Measurements from ENCODE around the gene RXFP1. TPM values are rescaled to one million over a fixed set of nuclear protein-coding genes. Genes with fewer than 3 reads are reported as not detected.

Gene RXFP1
- polyA plus RNA-seq, 6 donors from 2014 or later = not detected

GRCh38 chr4:158604369-158604768 is 82.7 kb downstream of the RXFP1 start:
- Mint-ChIP-seq H3K9me3 (peaks cover 0 to 6% (median 0%) of the 10 kb centered on the region in 7 donors), H3K27ac (no peak overlapping the region), H3K4me1 (no peaks in the 10 kb centered on the region), H3K36me3 (no peaks in the 10 kb centered on the region), H3K4me3 (no peak overlapping the region), H3K27me3 (peaks cover 0 to 2% (median 1%) of the 10 kb centered on the region in 3 donors)
- DNase-seq (no peak), ATAC-seq (ENCODE audit: low read depth in 2 of 2) (no peak)

- Mint-ChIP-seq H3K36me3 (no peaks in the 10 kb centered on the region), H3K4me1 (peaks cover 0 to under 1% (median under 1%) of the 10 kb centered on the region in 3 donors), H3K27me3 (peaks cover 0 to 6% (median 0%) of the 10 kb centered on the region in 3 donors), H3K4me3 (no peak overlapping the region), H3K9me3 (peaks cover 0 to 6% (median 0%) of the 10 kb centered on the region in 7 donors), H3K27ac (no peak overlapping the region)
- DNase-seq (no peak), ATAC-seq (ENCODE audit: low read depth in 2 of 2) (no peak)
These were observed 83.7 kb downstream of the RXFP1 start for GRCh38 chr4:158605393-158605792.

GRCh38 chr4:158606969-158607368 is 85.3 kb downstream of the RXFP1 start:
- peaks cover 0 to 6% (median 0%) of the 10 kb centered on the region in 7 donors for H3K9me3 Mint-ChIP-seq
- H3K4me3 Mint-ChIP-seq = no peak overlapping the region
- peaks cover 8 to 14% (median 9%) of the 10 kb centered on the region in 3 donors for H3K4me1 Mint-ChIP-seq
- DNase-seq (no peak), ATAC-seq (ENCODE audit: low read depth in 2 of 2) (no peak)
- peaks cover 0 to 6% (median 0%) of the 10 kb centered on the region in 3 donors for H3K27me3 Mint-ChIP-seq
- H3K36me3 Mint-ChIP-seq = no peaks in the 10 kb centered on the region
- H3K27ac Mint-ChIP-seq = no peak overlapping the region

GRCh38 chr4:158609116-158609515 is 87.4 kb downstream of the RXFP1 start:
- H3K27me3 Mint-ChIP-seq = peaks cover 0 to 6% (median 0%) of the 10 kb centered on the region in 3 donors
- no peak overlapping the region for H3K27ac Mint-ChIP-seq

GRCh38 chr4:158610790-158611189 is 89.1 kb downstream of the RXFP1 start:
- ATAC-seq (ENCODE audit: low read depth in 2 of 2) (no peak), DNase-seq (no peak)
- Mint-ChIP-seq H3K9me3 (peaks cover 0 to 6% (median 0%) of the 10 kb centered on the region in 7 donors), H3K4me1 (peaks cover 8 to 14% (median 9%) of the 10 kb centered on the region in 3 donors), H3K27ac (peak overlapping the region in 2 of 6 donors; percentile 3 to 73), H3K4me3 (no peak overlapping the region), H3K27me3 (peaks cover 4 to 13% (median 8%) of the 10 kb centered on the region in 3 donors), H3K36me3 (peaks cover 0 to 6% of the 10 kb centered on the region in 2 donors)

More at GRCh38 chr4:158609116-158609515, 87.4 kb downstream of the RXFP1 start:
- H3K4me1 Mint-ChIP-seq = peaks cover 8 to 14% (median 9%) of the 10 kb centered on the region in 3 donors
- DNase-seq (no peak), ATAC-seq (ENCODE audit: low read depth in 2 of 2) (no peak)
- peaks cover 0 to 6% of the 10 kb centered on the region in 2 donors for H3K36me3 Mint-ChIP-seq
- no peak overlapping the region for H3K4me3 Mint-ChIP-seq
- peaks cover 0 to 6% (median 0%) of the 10 kb centered on the region in 7 donors for H3K9me3 Mint-ChIP-seq

GRCh38 chr4:158613046-158613445 is 91.4 kb downstream of the RXFP1 start:
- no peak overlapping the region for H3K27ac Mint-ChIP-seq
- peaks cover 0 to 6% of the 10 kb centered on the region in 2 donors for H3K36me3 Mint-ChIP-seq
- peaks cover 4 to 15% (median 8%) of the 10 kb centered on the region in 3 donors for H3K27me3 Mint-ChIP-seq
- peaks cover 0 to 5% (median 0%) of the 10 kb centered on the region in 7 donors for H3K9me3 Mint-ChIP-seq
- H3K4me3 Mint-ChIP-seq = no peak overlapping the region
- no peak for DNase-seq
- ATAC-seq (ENCODE audit: low read depth in 2 of 2) = no peak
- H3K4me1 Mint-ChIP-seq = peaks cover 8 to 14% (median 9%) of the 10 kb centered on the region in 3 donors

GRCh38 chr4:158617956-158618355 is 96.3 kb downstream of the RXFP1 start:
- H3K36me3 Mint-ChIP-seq = peaks cover 0 to 6% of the 10 kb centered on the region in 2 donors
- ATAC-seq (ENCODE audit: low read depth in 2 of 2) = no peak
- peaks cover 4 to 26% (median 19%) of the 10 kb centered on the region in 3 donors for H3K27me3 Mint-ChIP-seq
- no peak overlapping the region for H3K4me3 Mint-ChIP-seq
- no peak for DNase-seq
- peaks cover 0 to 2% (median 0%) of the 10 kb centered on the region in 7 donors for H3K9me3 Mint-ChIP-seq
- no peak overlapping the region for H3K27ac Mint-ChIP-seq
- H3K4me1 Mint-ChIP-seq = no peaks in the 10 kb centered on the region

- H3K27me3 Mint-ChIP-seq = peaks cover 0 to 19% (median 10%) of the 10 kb centered on the region in 3 donors
- H3K27ac Mint-ChIP-seq = no peak overlapping the region
- H3K36me3 Mint-ChIP-seq = no peaks in the 10 kb centered on the region
- peaks cover 0 to 2% (median 0%) of the 10 kb centered on the region in 7 donors for H3K9me3 Mint-ChIP-seq
- H3K4me1 Mint-ChIP-seq = no peaks in the 10 kb centered on the region
- H3K4me3 Mint-ChIP-seq = no peak overlapping the region
- ATAC-seq (ENCODE audit: low read depth in 2 of 2) = no peak
- DNase-seq = no peak
These were observed 100.0 kb downstream of the RXFP1 start for GRCh38 chr4:158621729-158622128.

GRCh38 chr4:158622251-158622650 is 100.6 kb downstream of the RXFP1 start:
- no peak for ATAC-seq (ENCODE audit: low read depth in 2 of 2)
- Mint-ChIP-seq H3K9me3 (peaks cover 0 to 2% (median 0%) of the 10 kb centered on the region in 7 donors), H3K27me3 (peaks cover 0 to 19% (median 10%) of the 10 kb centered on the region in 3 donors), H3K27ac (no peak overlapping the region), H3K36me3 (no peaks in the 10 kb centered on the region), H3K4me3 (no peak overlapping the region), H3K4me1 (no peaks in the 10 kb centered on the region)
- DNase-seq = no peak

GRCh38 chr4:158624889-158625478 is 103.3 kb downstream of the RXFP1 start:
- ATAC-seq (ENCODE audit: low read depth in 2 of 2) (peak; percentile 37 to 47), DNase-seq (peak; percentile 3)
- Mint-ChIP-seq H3K27me3 (peaks cover 0 to 16% (median 10%) of the 10 kb centered on the region in 3 donors), H3K27ac (no peak overlapping the region), H3K36me3 (no peaks in the 10 kb centered on the region), H3K4me3 (no peak overlapping the region), H3K9me3 (peaks cover 0 to 2% (median 0%) of the 10 kb centered on the region in 7 donors), H3K4me1 (no peaks in the 10 kb centered on the region)

GRCh38 chr4:158625544-158625943 is 103.9 kb downstream of the RXFP1 start:
- H3K9me3 Mint-ChIP-seq = peaks cover 0 to 2% (median 0%) of the 10 kb centered on the region in 7 donors
- no peaks in the 10 kb centered on the region for H3K36me3 Mint-ChIP-seq
- no peaks in the 10 kb centered on the region for H3K4me1 Mint-ChIP-seq
- ATAC-seq (ENCODE audit: low read depth in 2 of 2) (no peak), DNase-seq (no peak)
- H3K27ac Mint-ChIP-seq = no peak overlapping the region
- peaks cover 0 to 10% (median 10%) of the 10 kb centered on the region in 3 donors for H3K27me3 Mint-ChIP-seq
- no peak overlapping the region for H3K4me3 Mint-ChIP-seq

GRCh38 chr4:158630893-158631292 is 109.2 kb downstream of the RXFP1 start:
- ATAC-seq (ENCODE audit: low read depth in 2 of 2) = no peak
- H3K27ac Mint-ChIP-seq = no peak overlapping the region
- DNase-seq = no peak
- H3K27me3 Mint-ChIP-seq = peaks cover 6 to 13% (median 8%) of the 10 kb centered on the region in 3 donors
- no peak overlapping the region for H3K4me3 Mint-ChIP-seq
- no peaks in the 10 kb centered on the region for H3K9me3 Mint-ChIP-seq
- H3K36me3 Mint-ChIP-seq = no peaks in the 10 kb centered on the region
- H3K4me1 Mint-ChIP-seq = no peaks in the 10 kb centered on the region

GRCh38 chr4:158636619-158637018 is 114.9 kb downstream of the RXFP1 start:
- Mint-ChIP-seq H3K4me3 (no peak overlapping the region), H3K4me1 (no peaks in the 10 kb centered on the region), H3K27me3 (peaks cover under 1 to 16% (median 7%) of the 10 kb centered on the region in 3 donors), H3K9me3 (peaks cover 0 to 4% (median 0%) of the 10 kb centered on the region in 7 donors), H3K36me3 (no peaks in the 10 kb centered on the region), H3K27ac (no peak overlapping the region)
- DNase-seq (no peak), ATAC-seq (ENCODE audit: low read depth in 2 of 2) (no peak)

GRCh38 chr4:158644356-158644755 is 122.7 kb downstream of the RXFP1 start:
- no peak for ATAC-seq (ENCODE audit: low read depth in 2 of 2)
- no peak overlapping the region for H3K27ac Mint-ChIP-seq
- no peak for DNase-seq
- H3K4me1 Mint-ChIP-seq = no peaks in the 10 kb centered on the region
- H3K4me3 Mint-ChIP-seq = no peak overlapping the region
- peaks cover 0 to 4% (median 1%) of the 10 kb centered on the region in 7 donors for H3K9me3 Mint-ChIP-seq
- H3K27me3 Mint-ChIP-seq = peaks cover 12 to 37% (median 26%) of the 10 kb centered on the region in 3 donors
- H3K36me3 Mint-ChIP-seq = peaks cover 4 to 7% of the 10 kb centered on the region in 2 donors

Measured in naive B cell (primary cell).